CD4-positive, alpha-beta T cell treated with Interleukin-6 for 4 hours (primary cell): ENCODE results near the gene ALPG.
"Not testable (repeated sequence)": the region's sequence is repeated elsewhere in the genome, so short reads cannot be mapped to it uniquely, and the experiment has no call there.

Experiments
- DNase-seq: peaks from one replicate; pipeline ENCODE4 v3.0.0-alpha.2; 2020; ENCODE audit warnings: mixed read lengths

The ALPG gene

DNA sequence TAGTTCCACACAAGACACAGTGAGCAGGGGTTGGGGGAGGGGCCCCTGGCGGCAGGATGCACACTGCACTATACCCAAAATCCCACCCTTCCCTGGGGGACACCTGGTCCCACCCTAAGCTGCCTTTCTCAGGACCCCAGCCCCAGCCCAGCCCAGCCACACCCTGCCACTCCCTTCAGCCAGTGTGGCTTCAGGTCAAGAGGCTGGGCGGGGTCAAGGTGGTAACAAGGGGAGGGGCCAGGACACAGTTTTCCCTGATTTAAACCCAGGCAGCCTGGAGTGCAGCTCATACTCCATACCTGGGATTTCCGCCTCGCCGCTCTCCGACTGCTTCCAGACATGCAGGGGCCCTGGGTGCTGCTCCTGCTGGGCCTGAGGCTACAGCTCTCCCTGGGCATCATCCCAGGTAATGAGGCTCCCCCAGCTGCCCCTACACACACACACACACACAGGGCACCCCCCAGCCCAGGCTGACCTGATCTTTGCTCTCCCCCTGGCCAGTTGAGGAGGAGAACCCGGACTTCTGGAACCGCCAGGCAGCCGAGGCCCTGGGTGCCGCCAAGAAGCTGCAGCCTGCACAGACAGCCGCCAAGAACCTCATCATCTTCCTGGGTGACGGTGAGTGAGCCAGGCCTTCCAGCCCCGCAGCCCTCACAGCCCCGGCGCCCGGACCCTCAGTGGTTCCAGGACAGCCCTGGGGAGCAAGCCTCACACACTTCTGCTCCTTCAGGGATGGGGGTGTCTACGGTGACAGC is at the start of gene ALPG:
TSS of gene ALPG (plus strand) at position 289 of the 755 bp plus-strand sequence. CDS start at position 340, 51 bp downstream.
- DNase-seq, result no peak

- DNase-seq, result no peak
These were observed 45.0 kb upstream of the ALPG start for GRCh38 chr2:232361646-232362045.

GRCh38 chr2:232362174-232362900 is 44.3 kb upstream of the ALPG start:
- no peak for DNase-seq

DNA sequence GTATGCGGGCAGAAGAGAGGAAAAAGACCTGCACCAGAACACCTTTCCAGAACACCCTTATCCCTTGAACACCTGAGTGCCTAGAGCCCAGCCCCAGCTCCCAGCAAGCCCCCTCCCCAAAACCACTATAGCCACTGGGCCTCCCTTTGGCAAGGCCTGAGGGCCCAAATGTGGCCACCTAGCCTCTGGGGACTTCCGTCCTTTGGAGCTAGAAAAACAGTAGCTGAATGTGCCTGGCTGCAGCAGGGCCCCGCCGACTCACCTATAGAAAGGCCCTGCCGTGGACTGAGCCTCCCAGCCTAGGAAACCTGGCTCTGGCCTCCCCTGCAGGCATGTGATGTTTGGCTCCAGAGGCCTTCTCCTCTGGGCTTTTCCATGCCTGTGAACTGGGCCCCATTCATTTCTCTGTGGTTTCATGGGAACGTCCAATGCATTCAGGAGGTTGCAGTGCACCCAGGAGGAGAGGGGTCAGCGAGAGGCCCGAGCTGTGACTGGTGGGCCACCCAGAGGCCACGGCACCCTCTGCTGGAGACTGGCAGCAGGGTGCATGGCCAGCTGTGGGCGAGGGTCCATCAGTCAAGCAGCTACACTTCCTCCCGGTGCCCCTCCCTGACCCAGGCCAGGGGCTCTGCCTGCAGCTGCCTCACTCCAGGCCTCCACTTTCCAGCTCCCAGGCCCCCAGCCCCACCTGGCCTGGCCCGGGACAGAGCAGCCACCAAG is 43.4 kb upstream of the ALPG start:
- DNase-seq, result not testable (repeated sequence)

DNA sequence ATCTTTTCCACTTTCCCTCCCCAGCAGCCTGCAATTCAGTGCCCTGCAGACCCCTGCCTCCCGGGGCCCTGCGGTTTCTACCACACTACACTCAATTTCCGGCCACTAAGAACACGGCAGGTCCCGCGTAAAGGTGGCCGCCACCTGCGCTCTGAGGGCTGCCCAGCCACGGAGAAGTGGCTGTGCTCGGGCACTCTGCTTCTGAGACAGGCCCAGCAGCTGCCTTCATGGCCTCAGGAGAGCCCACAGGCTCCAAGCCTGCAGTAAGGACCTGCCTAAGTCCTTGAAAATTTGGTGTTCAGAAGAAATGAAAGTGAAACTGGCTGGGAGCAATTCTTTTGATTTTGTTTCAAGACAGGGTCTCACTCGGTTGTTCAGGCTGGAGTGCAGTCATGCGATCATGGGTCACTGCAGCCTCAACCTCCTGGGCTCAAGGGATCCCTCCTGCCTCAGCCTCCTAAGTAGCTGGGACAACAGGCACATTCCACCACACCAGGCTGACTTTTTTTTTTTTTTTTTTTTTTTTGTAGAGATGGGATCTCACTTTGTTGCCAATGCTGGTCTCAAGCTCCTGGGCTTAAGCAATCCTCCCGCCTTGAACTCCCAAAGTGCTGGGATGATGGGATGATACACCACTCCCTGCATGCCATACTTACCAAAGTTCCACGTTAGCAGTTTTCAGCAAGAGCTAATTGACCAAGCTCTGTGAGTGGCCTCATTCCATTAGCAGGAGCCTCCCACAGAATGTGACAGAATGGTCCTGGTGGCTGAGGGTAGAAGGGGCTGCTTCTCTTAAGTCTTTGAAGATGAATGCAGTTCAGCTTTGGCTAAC is 42.6 kb upstream of the ALPG start:
- DNase-seq, result peak; percentile 32

GRCh38 chr2:232364806-232365594 is 41.6 kb upstream of the ALPG start:
- not testable (repeated sequence) for DNase-seq

DNA sequence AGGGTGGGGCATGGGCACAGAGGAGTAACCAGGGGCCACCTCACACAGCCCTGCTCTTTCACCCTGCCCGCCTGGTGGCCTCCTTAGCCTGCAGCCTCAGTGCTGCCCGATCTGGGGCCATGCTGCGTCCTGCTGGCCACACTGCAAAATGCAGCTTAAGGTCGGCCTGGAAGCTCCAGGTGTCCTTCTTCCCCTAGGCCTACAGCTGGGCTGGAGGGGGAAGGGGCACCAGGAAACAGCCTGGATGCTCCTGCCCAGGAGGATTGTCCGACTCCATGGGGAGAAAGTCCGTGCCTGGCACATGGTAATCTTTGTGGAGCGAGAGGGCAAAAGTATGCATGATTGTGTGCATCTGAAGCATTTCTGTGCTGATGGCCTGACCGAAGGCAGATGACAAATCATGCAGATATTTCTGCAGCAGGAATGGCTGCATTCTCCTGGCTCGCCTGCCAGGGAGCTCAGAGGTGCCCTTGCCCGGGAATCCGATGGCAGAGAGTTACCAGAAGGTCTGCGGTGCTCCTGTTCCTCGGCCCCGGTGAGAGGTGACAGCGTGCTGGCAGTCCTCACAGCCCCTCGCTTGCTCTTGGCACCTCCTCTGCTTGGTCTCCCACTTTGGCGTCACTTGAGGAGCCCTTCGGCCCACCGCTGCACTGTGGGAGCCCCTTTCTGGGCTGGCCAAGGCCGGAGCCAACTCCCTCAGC is 40.9 kb upstream of the ALPG start:
- DNase-seq, result no peak

DNA sequence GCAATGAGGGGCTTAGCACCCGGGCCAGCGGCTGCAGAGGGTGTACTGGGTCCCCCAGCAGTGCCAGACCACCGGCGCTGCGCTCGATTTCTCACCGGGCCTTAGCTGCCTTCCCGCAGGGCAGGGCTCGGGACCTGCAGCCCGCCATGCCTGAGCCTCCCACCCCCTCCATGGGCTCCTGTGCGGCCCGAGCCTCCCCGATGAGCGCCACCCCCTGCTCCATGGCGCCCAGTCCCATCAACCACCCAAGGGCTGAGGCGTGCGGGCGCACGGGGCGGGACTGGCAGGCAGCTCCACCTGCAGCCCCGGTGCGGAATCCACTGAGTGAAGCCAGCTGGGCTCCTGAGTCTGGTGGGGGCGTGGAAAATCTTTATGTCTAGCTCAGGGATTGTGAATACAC is 40.2 kb upstream of the ALPG start:
- DNase-seq, result not testable (repeated sequence)

GRCh38 chr2:232367016-232367415 is 39.6 kb upstream of the ALPG start:
- no peak for DNase-seq

GRCh38 chr2:232367591-232368233 is 38.9 kb upstream of the ALPG start:
- DNase-seq, result no peak

DNA sequence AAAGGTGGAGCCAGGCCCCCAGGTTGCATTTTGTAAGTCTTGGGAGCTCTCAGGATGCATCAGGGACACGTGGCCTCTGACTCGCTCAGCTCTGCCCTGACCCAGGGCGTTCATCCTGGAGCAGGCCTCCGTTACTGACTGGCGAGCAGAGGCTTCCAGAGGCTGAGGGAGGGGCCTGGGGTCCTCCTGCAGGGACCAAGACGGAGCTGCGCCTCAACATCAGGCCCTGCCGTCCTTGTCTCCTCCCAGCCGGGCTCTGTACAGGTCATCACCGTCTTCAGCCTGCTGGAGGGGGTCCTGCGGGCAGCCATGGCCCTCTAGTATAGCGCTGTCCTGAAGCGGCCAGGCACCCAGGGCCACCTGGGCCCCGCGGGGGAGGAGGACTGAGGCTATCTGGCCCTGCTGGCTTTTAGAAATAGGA is 38.3 kb upstream of the ALPG start:
- DNase-seq, result no peak

DNA sequence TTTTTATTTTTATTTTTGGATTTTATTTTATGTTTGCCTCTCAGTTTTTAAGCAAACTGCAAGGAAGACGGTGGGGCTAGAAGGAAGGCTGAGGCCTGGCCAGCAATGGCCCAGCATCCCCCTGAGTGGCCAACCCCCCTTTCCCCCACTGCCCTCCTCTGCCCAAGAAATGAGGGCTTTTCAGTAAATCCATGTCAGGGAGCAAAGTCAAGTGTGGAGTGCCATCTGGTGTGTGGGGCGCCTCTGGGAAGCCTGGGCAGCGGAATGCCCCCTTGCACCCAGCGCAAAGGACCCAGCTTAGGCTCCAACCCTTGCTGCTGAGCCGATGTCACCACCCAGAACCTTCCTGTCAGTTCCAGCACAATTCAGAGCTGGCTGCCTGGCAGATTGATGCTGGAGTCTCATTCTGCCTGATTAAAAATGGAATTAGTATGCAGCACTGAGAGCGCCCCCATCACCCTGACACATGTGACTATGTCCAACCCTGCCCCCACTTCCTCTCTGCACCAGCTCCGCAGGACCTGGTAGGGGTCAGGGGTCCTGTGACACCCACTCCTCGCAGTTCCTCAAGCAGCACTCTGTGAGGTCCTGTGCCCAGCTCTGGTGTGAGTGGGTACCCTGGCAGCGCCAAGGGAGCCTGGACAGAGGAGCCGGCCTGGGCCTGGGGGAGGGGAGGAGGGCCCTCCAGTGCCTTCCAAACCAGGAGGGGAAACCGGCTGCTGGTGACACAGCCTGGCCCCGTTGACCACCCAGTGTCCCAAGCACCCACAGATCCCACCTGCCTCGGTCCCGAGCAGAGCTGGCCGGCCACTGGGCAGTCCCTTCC is 37.3 kb upstream of the ALPG start:
- no peak for DNase-seq

DNA sequence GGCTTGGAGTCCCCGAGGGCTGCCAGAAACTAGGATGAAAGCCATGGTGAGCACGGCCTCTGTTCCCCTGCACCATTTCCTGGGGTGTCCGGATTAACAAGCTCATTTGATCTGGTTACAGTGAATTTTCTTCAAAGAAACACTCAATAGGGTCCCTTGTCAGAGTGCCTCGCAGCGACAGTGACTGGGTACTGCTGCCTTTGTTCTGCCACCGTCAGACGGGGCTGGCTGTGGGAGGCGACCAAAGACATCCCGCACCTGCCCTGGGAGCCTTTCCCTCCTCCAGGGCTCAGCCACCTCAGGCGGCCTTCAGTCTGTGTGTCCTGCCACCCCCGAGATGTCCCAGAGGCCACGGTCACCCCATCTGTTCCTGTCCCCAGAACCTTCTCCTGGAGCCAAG is 36.6 kb upstream of the ALPG start:
- DNase-seq, result not testable (repeated sequence)

GRCh38 chr2:232372231-232373208 is 34.1 kb upstream of the ALPG start:
- no peak for DNase-seq

- no peak for DNase-seq
These were observed 32.3 kb upstream of the ALPG start for GRCh38 chr2:232374356-232374755.

DNA sequence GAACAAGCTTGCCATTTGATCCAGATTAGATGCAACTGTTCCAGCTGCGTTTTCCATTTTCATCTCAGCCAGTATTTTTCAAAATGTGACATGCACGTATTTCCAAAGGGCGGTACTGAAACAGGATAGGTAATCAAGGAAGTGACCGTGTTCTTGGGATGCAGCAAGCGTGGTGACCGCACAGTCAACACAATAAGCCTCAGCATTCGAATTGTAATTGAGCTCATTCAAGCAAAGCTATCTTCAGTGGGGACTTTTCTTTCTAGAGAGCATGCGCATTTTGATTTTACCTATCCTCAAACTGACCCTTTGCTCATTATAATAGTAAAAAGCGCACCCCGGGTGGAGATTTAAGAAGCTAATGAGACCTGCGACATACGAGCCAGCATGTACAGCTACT is 31.5 kb upstream of the ALPG start:
- no peak for DNase-seq

- DNase-seq, result no peak
These were observed 30.4 kb upstream of the ALPG start for GRCh38 chr2:232376260-232376659.

DNA sequence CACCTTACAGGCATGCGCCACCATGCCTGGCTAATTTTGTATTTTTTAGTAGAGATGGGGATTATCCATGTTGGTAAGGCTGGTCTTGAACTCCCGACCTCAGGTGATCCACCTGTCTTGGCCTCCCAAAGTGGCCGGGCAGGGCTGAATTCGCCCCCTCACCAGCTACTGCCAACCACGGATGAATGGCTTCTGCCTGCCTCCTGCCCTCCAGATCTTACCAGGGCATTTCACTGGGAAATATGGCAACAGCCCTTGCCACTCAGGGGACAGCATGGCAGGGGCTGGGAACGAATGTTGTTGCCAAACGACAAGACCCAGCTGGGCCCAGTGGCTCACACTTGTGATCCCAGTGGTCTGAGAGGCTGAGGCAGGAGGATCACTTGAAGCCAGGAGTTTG is 29.9 kb upstream of the ALPG start:
- no peak for DNase-seq
